Brain microvascular endothelial cell (primary cell): ENCODE data around the gene LRRC53.

Experiments used
- DNase-seq: peaks from one replicate; pipeline ENCODE4 v3.0.0-alpha.2; 2020
- H3K27ac ChIP-seq: fragments of 250-450 bp; sonication (Bioruptor Pico); 2 replicates; pipeline ENCODE4 v1.5.1; 2020; ENCODE audit warnings: mild to moderate bottlenecking, moderate library complexity
- H3K27me3 ChIP-seq: fragments of 250-450 bp; sonication (Bioruptor Pico); replicated peaks from 2 replicates; pipeline ENCODE4 v1.5.1; 2020; ENCODE audit warnings: mild to moderate bottlenecking
- H3K36me3 ChIP-seq: fragments of 250-450 bp; sonication (Bioruptor Pico); replicated peaks from 2 replicates; pipeline ENCODE4 v1.5.1; 2020; ENCODE audit warnings: mild to moderate bottlenecking
- H3K4me3 ChIP-seq: 2 replicates; pipeline ENCODE4 v1.5.1; 2011; ENCODE audit warnings: low read depth, mild to moderate bottlenecking, control low read depth, low read length, moderate library complexity
- in situ Hi-C: cut with HindIII; loops from 2 replicates; pipeline ENCODE4 v1.10.0; 2017; ENCODE audit warnings: low sequenced_read_pairs, low pct_ligation_motif_present
- TF ChIP-seq, protein P1 (sequence below): IDR thresholded peaks from 2 replicates; pipeline ENCODE4 v1.5.1; 2011; ENCODE audit warnings: low read depth, mild to moderate bottlenecking, moderate library complexity, low read length, control low read depth, inconsistent platforms; ENCODE audit errors: missing control alignments

LRRC53 gene

DNA sequence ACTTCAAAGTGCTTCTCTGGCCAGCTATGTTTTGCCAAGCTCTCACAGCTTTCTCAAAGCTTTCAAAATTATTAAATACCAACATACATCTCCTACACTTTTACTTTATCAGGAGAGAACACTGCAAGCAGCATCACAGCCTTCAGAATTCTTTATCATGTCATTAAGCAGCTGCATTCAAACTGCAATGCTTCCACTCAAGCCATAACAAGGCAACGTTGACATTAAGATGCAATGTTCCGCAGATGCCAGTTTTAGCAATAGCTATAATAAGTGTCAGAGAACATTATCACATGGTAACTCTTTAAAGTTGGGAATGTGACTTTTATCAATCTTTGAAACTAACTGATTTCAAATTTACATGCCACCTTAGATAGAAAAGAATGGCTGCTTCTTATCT lies 91.9 kb downstream of the LRRC53 start:
- H3K27ac ChIP-seq, result no peak overlapping the region
- DNase-seq, result no peak
- TF ChIP-seq, protein P1, sequence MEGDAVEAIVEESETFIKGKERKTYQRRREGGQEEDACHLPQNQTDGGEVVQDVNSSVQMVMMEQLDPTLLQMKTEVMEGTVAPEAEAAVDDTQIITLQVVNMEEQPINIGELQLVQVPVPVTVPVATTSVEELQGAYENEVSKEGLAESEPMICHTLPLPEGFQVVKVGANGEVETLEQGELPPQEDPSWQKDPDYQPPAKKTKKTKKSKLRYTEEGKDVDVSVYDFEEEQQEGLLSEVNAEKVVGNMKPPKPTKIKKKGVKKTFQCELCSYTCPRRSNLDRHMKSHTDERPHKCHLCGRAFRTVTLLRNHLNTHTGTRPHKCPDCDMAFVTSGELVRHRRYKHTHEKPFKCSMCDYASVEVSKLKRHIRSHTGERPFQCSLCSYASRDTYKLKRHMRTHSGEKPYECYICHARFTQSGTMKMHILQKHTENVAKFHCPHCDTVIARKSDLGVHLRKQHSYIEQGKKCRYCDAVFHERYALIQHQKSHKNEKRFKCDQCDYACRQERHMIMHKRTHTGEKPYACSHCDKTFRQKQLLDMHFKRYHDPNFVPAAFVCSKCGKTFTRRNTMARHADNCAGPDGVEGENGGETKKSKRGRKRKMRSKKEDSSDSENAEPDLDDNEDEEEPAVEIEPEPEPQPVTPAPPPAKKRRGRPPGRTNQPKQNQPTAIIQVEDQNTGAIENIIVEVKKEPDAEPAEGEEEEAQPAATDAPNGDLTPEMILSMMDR, result no peak
- H3K36me3 ChIP-seq, result no peaks in the 10 kb centered on the region
- no peak overlapping the region for H3K4me3 ChIP-seq
- in situ Hi-C loops, result no loop called here
- H3K27me3 ChIP-seq, result no peaks in the 10 kb centered on the region
